GM12801 (cell line): ENCODE measurements around the gene MEST.

ENCODE experiments used
- CTCF ChIP-seq: IDR thresholded peaks from one replicate; pipeline ENCODE4 v1.5.1; 2011; ENCODE audit warnings: control low read depth; ENCODE audit not compliant: insufficient read length; ENCODE audit errors: extremely low read depth

Gene MEST

DNA sequence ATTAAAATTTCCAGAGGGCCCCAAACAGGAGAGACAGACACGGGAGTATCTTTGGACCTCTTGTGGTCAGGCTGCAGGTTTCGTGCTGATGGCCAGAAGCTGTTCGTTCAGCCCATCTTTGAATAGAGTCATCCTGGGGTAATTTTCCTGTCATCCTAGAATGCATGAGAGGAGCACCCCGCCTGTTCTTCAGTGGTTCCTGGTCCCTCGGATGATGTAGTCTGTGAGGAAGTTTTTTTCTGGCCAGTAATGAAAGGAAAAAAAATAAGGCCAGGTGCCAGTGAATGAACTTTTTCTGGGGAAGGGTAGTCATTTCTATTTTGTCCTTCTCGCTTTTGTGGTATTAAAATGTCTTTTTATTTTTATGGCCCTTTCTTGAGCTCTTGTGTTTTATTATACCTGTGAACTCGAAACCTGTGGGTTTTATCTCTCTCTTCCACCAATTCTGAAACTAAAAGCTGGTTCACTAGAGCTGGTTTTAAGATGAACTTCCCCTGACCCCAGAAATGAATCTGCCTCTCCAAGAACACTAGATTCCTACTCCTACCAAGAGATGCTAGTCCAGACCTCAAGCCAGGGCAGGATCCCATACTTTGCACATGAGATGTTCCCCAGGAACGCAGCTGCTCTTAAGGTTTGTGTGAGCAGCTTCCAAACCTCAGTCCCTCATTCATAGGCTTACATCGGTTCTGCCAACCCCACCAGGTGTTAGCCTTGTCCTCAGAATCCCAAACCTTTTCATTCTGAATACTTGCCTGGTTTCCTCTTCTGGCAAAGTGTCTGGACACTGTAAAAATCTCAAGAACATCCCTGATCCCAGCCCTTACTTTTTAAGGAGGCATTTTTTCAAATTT lies 15.4 kb upstream of the MEST start:
- no peak for TF ChIP-seq CTCF

DNA sequence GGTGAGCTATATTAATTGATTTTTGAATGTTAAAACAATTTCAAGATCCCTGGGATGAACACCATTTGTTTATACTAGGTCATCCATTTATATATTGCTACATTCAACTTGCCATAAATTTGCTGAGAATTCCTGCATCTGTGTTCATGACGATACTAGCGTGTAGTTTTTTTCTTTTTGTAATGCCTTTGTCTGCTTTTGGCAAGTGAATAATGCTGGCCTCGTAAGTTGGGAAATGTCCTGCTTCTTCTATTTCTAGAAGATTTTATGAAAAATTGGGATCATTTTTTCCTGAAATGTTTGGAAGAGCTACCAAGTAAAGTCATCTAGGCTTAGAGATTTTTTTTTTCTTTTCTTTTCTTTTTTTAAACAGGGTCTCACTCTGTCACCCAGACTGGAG lies 12.9 kb upstream of the MEST start:
- TF ChIP-seq CTCF = no peak

DNA sequence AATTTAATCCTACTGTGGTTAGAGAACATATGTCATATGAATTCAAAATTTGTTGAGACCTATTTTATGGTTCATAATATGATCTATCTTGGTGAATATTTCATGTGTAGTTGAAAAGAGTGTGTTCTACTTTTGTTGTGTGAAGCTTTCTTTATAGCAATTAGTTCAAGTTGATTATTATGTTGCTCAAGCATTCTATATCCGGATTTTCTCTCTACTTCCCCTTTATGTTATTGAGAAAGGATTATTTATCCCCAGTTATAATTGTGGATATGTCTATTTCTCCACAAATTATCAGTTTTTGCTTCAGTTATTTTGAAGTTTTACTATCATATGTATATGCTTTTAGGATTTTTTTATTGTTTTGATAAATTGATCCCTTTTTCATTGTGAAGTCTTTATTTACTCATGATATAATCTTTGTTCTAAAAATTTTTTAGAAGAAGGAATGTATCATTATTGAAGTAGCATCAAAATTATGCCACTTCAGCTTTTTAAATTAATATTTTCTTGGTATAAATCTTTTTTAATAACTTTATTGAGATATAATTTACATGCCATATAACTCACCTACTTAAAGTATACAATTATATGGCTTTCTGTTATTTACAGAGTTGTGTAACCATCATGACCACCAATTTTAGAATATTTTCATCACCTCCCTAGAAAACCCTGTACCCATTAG lies 12.0 kb upstream of the MEST start:
- no peak for TF ChIP-seq CTCF

GRCh38 chr7:130481898-130482297 lies 10.0 kb upstream of the MEST start:
- no peak for TF ChIP-seq CTCF

DNA sequence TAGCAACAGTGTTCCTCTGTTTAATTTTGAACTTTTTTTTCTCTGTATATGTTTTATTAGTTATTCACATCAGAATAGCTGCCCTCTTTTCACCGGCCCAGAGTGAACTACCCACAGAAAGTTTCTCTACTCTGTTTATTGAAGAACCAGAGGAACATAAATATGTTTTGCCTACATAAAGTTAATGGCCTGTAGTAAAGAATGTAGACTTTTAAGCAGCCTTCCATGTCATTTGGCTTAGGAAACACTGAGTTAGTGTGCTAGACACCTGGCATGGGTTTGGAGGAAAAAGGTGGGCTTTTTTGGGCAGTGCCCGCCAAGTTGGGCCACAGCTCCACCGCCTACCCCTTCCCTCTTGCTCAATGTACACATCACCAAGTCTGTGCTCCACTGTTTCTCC lies 8.9 kb upstream of the MEST start:
- TF ChIP-seq CTCF = no peak

DNA sequence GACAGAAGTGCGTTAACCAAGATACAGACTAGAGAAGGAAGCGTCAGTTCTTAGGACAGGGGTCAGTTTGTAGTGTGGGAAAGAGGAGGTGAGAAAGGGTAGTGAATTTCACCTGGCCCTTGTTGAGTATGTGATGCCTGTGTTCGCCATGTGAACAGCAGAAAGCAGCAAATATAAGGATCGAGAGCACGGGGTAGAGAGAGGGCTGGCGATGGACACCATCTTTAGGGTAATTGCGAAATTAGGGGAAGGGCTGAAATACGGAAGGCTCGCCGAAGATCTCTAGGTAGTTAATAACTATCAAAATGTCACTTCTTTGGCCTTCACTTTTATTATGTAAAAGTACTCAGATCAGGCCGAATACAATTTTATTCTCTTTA lies 6.2 kb upstream of the MEST start:
- no peak for TF ChIP-seq CTCF

DNA sequence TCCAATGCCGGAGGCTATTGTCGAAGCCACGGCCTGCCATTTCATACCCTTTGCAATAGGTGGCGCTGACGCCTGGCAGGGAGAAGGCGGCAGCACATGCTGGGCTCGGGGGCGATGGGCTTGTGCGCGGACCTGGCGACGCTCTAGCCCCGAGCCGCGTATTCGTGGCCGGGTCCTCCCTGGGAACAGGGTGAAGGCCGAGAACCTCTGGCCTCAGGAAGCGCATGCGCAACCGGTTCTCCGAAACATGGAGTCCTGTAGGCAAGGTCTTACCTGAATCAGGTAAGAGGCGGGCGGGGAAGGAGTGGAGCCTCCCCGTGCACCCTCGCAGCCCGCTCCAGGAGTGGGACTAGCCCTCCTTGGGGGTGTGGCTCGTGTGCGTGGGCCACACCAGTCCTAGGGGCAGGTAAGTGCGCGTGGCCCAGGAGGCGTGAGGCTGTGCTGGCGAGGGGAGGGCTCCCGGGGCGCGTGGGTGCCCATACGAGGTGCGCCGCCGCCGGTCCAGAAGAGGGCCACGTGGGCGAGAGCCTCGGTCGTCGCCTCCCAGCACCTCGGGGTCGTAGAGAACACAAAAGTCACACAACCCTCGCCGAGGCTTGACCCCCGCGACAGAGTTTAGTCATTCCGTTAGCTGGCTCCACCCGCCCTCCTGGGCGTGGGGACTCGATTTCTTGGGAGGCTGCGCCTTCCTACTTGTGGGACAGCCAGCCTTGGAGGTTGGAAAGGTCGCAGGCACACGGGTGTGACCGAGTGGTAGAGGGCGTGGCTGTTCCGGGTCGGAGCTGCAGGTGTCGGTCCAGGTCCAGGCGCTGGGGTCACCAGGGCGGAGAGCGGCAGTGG lies 5.6 kb upstream of the MEST start:
- no peak for TF ChIP-seq CTCF
